Raji (cell line): ENCODE measurements around the gene PAX2.

Experiments used
- POLR2A ChIP-seq: IDR thresholded peaks from 2 replicates; pipeline ENCODE4 v1.6.1; 2011; ENCODE audit warnings: low read depth, low read length, control low read depth; ENCODE audit not compliant: insufficient read depth

The PAX2 gene

GRCh38 chr10:100744987-100745881 lies at the start of gene PAX2:
TSS of gene PAX2 (plus strand) at chr10:100745582. CDS start at chr10:100746261, 679 bp downstream.
- TF ChIP-seq POLR2A, result no peak

- TF ChIP-seq POLR2A, result no peak
Measured at GRCh38 chr10:100696477-100696901, 48.9 kb upstream of the PAX2 start.

GRCh38 chr10:100697070-100697469 lies 48.3 kb upstream of the PAX2 start:
- TF ChIP-seq POLR2A, result no peak

- TF ChIP-seq POLR2A, result no peak
Measured at GRCh38 chr10:100697631-100698030, 47.8 kb upstream of the PAX2 start.

GRCh38 chr10:100705139-100705538 lies 40.2 kb upstream of the PAX2 start:
- no peak for TF ChIP-seq POLR2A

GRCh38 chr10:100707261-100707848 lies 38.0 kb upstream of the PAX2 start:
- no peak for TF ChIP-seq POLR2A

- no peak for TF ChIP-seq POLR2A
Measured at GRCh38 chr10:100709146-100710082, 36.0 kb upstream of the PAX2 start.

GRCh38 chr10:100710151-100710871 lies 35.1 kb upstream of the PAX2 start:
- no peak for TF ChIP-seq POLR2A

- no peak for TF ChIP-seq POLR2A
Measured at GRCh38 chr10:100713049-100713858, 32.1 kb upstream of the PAX2 start.

GRCh38 chr10:100713859-100714565 lies 31.4 kb upstream of the PAX2 start:
- TF ChIP-seq POLR2A, result no peak

GRCh38 chr10:100714566-100714950 lies 30.8 kb upstream of the PAX2 start:
- no peak for TF ChIP-seq POLR2A

GRCh38 chr10:100715101-100715444 lies 30.3 kb upstream of the PAX2 start:
- no peak for TF ChIP-seq POLR2A
